Esophagus muscularis mucosa (tissue), 4 donors: ENCODE results near the gene MYO19.

Experiments
- EP300 ChIP-seq: sonication (generic); formaldehyde crosslinking; IDR thresholded peaks from one replicate; pipeline ENCODE4 v1.6.1; 2017; ENCODE audit warnings: antibody characterized with exemption
- POLR2A ChIP-seq: fragments of 450-650 bp; IDR thresholded peaks from one replicate; pipeline ENCODE4 v1.6.1; 2017; ENCODE audit warnings: antibody characterized with exemption, moderate library complexity, mild to moderate bottlenecking, low read depth
- TF ChIP-seq, protein P1 (sequence below), 3 experiments: fragments of 200-600 bp in 2 of 3; fragments of 450-650 bp in 1 of 3; sonication (generic) in 2 of 3; IDR thresholded peaks; one replicate each; pipeline ENCODE4 v1.5.1; 2017 to 2019; ENCODE audit warnings: antibody characterized with exemption in 3 of 3, mild to moderate bottlenecking in 2 of 3, moderate library complexity in 1 of 3

GRCh38 chr17:36459045-36459444, 75.6 kb downstream of the MYO19 start:
- TF ChIP-seq POLR2A (no peak), EP300 (no peak)
- TF ChIP-seq, protein P1, sequence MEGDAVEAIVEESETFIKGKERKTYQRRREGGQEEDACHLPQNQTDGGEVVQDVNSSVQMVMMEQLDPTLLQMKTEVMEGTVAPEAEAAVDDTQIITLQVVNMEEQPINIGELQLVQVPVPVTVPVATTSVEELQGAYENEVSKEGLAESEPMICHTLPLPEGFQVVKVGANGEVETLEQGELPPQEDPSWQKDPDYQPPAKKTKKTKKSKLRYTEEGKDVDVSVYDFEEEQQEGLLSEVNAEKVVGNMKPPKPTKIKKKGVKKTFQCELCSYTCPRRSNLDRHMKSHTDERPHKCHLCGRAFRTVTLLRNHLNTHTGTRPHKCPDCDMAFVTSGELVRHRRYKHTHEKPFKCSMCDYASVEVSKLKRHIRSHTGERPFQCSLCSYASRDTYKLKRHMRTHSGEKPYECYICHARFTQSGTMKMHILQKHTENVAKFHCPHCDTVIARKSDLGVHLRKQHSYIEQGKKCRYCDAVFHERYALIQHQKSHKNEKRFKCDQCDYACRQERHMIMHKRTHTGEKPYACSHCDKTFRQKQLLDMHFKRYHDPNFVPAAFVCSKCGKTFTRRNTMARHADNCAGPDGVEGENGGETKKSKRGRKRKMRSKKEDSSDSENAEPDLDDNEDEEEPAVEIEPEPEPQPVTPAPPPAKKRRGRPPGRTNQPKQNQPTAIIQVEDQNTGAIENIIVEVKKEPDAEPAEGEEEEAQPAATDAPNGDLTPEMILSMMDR (IDR thresholded peaks at IDR 0.05) = no peak
